ENCODE measurements around the gene SLC43A3.

Gene SLC43A3

DNA sequence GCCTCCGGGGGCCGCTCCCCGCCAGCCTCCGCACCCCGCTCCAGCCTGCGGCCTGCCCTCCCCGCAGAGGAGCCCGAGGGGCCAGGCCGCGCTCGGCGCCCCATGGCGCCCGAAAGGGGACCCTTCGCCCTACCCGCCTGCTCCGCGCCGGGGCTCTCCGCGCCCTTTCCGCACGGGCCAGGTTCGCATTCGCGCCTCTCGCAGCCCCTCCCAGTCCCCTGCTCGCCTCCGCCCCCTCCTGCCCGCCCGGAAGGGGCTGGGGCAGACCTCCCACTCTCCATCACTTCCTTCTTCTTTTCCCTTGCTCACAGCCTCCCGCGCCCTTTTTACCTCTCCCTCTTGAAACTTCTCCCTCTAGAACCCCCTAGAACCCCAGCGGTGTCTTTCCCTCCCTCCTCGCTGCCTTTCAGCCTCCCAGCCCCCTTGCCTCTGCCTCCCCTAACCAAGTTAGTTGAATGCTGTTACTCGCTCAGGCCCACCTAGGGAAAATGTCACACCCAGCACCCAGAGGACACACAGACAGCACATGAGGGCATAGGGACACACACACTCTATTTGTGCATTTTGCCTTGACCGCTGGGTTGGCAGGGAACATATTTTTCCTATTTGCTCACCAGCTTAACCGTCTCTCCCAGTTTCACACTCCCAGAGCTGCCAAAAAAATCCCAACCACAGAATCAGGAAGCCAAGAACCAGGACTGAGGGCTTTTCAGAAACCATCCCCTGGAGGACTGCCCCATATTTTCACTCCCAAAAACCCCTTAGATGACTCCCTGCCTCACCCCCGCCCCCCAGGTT lies at the start of gene SLC43A3:
TSS of gene SLC43A3 (minus strand) at position 193 of the 798 bp plus-strand sequence. CDS start 949 bp downstream, outside the sequence.
- peaks cover 22% of the 10 kb centered on the region for H3K27me3 Mint-ChIP-seq (ENCODE audit: low read depth)
- H3K36me3 Mint-ChIP-seq (ENCODE audit: low read depth) = peaks cover 14% of the 10 kb centered on the region
- H3K27ac Mint-ChIP-seq = peak within 1 kb of the TSS; percentile 42 to 90 (median 59)
- TF ChIP-seq, protein P1, sequence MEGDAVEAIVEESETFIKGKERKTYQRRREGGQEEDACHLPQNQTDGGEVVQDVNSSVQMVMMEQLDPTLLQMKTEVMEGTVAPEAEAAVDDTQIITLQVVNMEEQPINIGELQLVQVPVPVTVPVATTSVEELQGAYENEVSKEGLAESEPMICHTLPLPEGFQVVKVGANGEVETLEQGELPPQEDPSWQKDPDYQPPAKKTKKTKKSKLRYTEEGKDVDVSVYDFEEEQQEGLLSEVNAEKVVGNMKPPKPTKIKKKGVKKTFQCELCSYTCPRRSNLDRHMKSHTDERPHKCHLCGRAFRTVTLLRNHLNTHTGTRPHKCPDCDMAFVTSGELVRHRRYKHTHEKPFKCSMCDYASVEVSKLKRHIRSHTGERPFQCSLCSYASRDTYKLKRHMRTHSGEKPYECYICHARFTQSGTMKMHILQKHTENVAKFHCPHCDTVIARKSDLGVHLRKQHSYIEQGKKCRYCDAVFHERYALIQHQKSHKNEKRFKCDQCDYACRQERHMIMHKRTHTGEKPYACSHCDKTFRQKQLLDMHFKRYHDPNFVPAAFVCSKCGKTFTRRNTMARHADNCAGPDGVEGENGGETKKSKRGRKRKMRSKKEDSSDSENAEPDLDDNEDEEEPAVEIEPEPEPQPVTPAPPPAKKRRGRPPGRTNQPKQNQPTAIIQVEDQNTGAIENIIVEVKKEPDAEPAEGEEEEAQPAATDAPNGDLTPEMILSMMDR (IDR thresholded peaks at IDR 0.05; ENCODE audit: unreplicated experiment in 3 of 3) = no peak
- H3K4me1 Mint-ChIP-seq = peaks cover 18% of the 10 kb centered on the region
- H3K4me3 Mint-ChIP-seq = peak within 1 kb of the TSS; percentile 85 to 86 (median 85)
- H3K9me3 Mint-ChIP-seq = no peaks in the 10 kb centered on the region

DNA sequence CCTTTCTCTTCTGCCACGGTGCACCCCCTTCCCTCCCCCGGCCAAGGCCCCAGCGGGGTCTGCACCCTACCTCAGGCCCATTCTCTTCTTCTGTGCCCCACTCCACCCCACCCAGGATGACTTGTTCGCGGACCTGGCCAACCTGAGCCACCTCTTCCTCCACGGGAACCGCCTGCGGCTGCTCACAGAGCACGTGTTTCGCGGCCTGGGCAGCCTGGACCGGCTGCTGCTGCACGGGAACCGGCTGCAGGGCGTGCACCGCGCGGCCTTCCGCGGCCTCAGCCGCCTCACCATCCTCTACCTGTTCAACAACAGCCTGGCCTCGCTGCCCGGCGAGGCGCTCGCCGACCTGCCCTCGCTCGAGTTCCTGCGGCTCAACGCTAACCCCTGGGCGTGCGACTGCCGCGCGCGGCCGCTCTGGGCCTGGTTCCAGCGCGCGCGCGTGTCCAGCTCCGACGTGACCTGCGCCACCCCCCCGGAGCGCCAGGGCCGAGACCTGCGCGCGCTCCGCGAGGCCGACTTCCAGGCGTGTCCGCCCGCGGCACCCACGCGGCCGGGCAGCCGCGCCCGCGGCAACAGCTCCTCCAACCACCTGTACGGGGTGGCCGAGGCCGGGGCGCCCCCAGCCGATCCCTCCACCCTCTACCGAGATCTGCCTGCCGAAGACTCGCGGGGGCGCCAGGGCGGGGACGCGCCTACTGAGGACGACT lies 49.3 kb upstream of the SLC43A3 start:
- Mint-ChIP-seq H3K36me3 (ENCODE audit: low read depth) (no peaks in the 10 kb centered on the region), H3K9me3 (no peaks in the 10 kb centered on the region), H3K27me3 (ENCODE audit: low read depth) (peaks cover 84% of the 10 kb centered on the region), H3K4me1 (peaks cover 13% of the 10 kb centered on the region), H3K4me3 (peak overlapping the region in 2 of 3 experiments; percentile 55 to 57), H3K27ac (no peak overlapping the region)
- TF ChIP-seq, protein P1 (IDR thresholded peaks at IDR 0.05; ENCODE audit: unreplicated experiment in 3 of 3) = no peak

DNA sequence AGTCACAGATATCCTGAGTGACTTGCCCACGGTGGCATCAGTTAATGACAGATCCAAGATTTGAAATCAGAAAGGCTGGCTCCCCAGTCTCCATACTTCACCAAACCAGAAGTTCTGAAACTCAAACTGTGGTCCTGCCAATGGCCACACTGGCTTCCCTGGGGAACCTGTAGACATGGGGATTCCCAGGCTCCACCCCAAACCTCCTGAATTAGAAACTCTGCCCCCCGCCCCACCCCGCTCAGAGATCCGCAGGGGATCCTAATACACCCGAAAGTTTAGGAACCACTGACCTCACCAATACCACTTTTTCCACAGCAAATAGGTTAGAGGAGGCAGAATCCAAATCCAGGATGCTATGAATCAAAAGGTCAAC lies 48.7 kb upstream of the SLC43A3 start:
- Mint-ChIP-seq H3K27ac (no peak overlapping the region), H3K4me3 (peak overlapping the region in 2 of 3 experiments; percentile 55 to 57), H3K27me3 (ENCODE audit: low read depth) (peaks cover 82% of the 10 kb centered on the region), H3K36me3 (ENCODE audit: low read depth) (no peaks in the 10 kb centered on the region), H3K9me3 (no peaks in the 10 kb centered on the region), H3K4me1 (peaks cover 13% of the 10 kb centered on the region)
- TF ChIP-seq, protein P1 (IDR thresholded peaks at IDR 0.05; ENCODE audit: unreplicated experiment in 3 of 3) = no peak

GRCh38 chr11:57475191-57475590 lies 48.3 kb upstream of the SLC43A3 start:
- Mint-ChIP-seq H3K27ac (no peak overlapping the region), H3K27me3 (ENCODE audit: low read depth) (peaks cover 79% of the 10 kb centered on the region), H3K36me3 (ENCODE audit: low read depth) (no peaks in the 10 kb centered on the region), H3K9me3 (no peaks in the 10 kb centered on the region), H3K4me1 (peaks cover 11% of the 10 kb centered on the region), H3K4me3 (peak overlapping the region in 1 of 3 experiments; percentile 29)
- TF ChIP-seq, protein P1 (IDR thresholded peaks at IDR 0.05; ENCODE audit: unreplicated experiment in 3 of 3) = no peak

DNA sequence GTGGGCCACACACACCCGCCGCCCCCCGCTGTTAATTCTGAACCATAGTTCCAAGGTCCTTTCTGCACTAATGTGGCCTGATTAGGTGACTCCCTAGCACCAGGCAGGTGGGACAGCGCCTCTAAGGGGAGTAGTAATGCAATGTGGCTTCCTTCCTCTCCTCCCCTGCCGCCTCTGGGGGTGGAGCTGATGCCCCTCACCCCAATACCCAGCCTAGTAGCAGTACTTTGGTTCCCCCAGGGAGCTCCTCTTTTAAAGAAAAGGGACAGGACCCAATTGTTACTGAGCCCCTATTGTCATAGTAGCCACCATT lies 47.8 kb upstream of the SLC43A3 start:
- Mint-ChIP-seq H3K4me1 (peaks cover 8% of the 10 kb centered on the region), H3K27ac (no peak overlapping the region), H3K4me3 (no peak overlapping the region), H3K9me3 (no peaks in the 10 kb centered on the region), H3K36me3 (ENCODE audit: low read depth) (no peaks in the 10 kb centered on the region), H3K27me3 (ENCODE audit: low read depth) (peaks cover 74% of the 10 kb centered on the region)
- TF ChIP-seq, protein P1 (IDR thresholded peaks at IDR 0.05; ENCODE audit: unreplicated experiment in 3 of 3) = no peak
